GM19468 (cell line): ENCODE data around the gene DNAI2.

Experiments
- ATAC-seq: cut with Tn5 transposase; IDR thresholded peaks from one replicate; pipeline ENCODE4 v1.9.1; 2021; ENCODE audit warnings: mild to moderate bottlenecking, moderate library complexity, moderate number of reproducible peaks; ENCODE audit not compliant: unreplicated experiment; ENCODE audit errors: extremely low read depth

The DNAI2 gene

DNA sequence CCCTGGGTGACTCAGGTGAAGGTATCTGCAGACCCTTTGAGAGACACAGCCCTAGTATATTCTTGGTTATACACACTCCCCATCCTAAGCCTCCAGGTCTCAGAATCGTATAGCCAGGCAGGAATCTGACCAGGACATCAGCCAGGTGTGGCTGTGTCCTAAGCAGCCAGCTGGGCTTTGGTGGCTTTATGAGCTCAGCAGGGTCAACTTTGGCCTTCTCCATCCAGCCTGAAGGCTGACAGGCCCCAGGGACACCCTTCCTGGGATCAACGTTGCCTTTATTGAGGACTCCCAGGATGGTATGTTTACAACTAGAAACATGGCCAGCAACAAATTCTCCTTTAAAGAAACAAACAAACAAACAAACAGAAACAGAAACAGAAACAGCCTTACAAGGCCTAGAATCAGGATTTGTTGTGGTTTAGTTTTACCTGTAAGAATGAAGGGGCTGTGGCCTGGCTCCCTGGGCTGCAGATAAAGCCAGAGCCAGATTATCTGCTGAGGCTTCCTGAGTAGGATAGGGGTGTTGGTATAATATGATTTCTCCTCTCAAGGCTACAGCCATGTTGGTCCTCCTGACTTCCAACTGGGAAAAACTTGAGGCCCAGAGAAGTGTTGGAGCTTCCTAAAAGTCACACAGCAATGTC, 60.5 kb downstream of the DNAI2 start:
- no peak for ATAC-seq

DNA sequence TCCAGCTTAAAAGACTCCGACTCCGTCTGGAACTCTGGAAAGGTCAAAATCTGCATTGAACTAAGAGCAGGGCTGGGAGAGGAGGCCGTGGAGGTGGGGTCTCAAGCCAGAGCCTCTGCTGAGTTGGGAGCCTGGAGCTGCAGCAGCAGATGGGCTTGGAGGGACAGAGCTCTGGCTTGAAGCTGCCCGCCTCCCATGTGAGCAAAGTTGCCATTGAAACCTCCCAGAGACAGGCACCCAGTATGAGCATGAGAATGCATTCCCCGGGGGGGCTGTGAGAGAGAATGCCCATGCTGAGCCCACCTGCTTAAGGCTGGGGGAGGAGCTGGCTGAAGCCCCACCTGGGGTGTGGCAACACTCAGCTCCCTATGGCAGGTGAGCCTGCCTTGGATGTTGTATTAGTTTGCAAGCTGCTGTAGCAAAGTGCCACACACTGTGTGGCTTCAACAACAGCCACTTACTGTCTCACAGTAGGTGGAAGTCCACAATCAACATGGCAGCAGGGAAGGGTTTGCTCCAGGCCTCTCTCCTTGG, 61.6 kb downstream of the DNAI2 start:
- no peak for ATAC-seq

DNA sequence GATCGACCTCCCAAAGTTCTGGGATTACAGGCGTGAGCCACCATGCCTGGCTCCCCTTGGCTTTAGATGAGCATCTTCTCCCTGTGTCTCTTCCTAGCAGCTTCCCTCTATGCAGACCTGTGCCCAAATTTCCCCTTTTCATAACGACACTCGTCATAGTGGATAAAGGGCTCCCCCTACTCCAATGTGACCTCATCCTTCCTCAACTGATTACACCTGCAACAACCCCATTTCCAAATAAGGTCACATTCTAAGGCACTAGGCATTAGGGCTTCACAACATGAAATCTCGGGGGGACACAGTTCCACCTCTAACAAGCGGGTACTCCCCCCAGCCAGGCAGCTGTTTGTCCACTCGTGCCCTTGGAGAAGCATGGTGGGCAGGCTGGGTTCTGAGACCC, 62.3 kb downstream of the DNAI2 start:
- no peak for ATAC-seq

DNA sequence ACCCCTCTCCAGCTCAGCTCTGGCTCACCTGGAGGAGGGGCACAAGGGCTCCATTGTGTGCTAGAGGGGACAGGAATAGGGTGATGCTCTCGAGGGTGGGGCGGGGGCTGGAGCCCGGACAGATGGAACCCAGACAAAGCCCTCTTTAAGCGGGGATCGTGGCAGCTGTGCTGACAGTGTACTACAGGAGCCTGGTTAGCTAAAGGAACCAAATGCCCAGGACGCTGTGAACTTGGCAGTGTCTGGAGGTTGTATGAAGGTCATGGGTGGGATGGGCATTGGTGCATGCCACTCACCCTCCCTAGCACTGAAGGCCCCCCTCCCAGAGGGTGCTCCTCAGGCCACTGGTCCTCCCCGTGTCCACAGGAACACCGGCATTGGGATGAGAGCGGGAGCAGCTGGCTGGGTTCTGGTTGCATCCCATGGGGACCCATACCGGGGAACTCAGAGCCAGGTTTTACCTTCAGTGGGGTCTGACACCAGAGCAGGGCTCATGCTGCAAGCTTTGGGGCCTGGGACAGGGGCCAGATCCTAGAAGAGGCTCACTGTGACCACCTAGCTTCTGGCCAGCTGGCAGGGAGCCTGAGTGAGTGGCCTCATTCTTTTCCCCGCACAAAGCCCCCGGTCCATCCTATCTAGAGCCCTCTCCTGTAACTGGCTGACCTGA, 63.9 kb downstream of the DNAI2 start:
- no peak for ATAC-seq

DNA sequence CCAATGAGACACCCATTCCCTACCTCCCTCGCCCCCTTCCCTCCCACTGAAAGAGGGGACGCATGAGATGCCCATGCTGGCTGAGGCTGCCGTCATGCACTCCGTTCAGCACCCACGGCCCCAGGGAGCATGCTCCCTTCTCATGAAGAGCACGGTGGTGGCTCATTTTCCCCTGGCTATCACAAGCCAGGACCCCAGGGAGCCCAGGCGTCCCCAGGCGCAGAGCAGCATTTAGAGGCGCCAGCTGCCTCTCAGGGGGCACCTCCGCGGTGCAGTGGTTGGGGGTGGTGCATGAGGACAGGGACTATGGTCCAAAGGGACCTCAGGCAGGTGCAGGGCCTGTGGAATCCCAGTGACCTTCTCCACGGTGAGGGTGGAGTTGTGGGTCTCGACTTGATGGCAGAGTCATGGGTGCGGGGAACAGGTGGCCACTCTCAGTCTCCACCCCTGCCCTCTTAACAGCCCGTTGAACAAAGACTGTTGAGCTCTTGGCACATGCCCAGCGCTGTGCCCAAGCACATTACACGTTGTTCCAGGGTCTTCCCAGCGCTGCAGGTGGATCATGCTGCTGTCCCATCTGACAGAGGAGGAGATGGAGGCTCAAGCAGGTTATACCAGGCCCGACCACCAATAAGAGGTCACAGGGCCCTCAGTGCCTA, 65.6 kb downstream of the DNAI2 start:
- ATAC-seq: no peak

DNA sequence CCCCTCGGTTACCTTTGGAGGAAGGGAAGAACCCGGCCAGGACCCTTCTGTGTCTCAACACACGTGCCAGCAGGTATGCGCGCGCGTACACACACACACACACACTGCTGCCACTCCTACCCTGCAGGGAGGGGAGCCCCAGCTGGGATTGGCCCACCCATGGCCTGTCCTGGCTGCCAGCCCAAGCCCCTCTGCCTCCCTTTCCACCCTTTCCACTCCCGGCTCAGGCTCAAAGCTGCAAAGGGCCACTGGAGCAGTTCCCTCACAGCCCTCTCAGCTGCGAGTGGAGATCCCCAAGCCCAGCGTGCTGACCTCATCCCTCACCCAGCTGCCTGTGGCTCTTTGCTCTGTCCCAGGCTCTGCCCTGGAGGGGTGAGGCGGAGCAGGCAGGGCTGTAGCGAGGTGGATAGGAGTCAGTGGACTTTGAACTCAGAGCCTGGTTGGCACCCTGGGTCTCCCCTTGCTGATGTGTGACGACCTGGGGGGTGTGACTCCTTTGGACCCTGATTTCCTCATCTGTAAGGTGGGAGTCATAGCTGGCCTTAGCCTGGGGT, 66.5 kb downstream of the DNAI2 start:
- no peak for ATAC-seq

DNA sequence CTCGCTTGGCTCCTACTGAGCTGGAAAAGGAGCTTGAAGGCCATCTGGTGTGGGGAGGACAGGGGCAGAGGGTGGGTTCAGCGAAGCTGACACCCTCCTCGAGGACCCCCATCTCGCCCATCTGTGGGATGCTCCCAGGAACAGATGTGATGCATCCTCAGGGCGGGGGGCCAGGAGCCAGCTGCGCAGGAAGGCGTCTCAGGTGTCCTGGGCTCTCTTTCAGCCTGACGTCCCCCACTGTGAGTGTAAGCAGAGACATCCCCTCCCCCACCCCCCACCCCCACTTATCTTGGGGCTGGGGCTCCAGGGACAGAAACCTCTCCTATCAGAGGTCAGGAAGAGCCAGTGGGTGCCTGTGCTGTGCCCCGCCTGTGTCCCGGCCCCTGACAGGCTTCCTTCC, 68.2 kb downstream of the DNAI2 start:
- ATAC-seq: no peak

DNA sequence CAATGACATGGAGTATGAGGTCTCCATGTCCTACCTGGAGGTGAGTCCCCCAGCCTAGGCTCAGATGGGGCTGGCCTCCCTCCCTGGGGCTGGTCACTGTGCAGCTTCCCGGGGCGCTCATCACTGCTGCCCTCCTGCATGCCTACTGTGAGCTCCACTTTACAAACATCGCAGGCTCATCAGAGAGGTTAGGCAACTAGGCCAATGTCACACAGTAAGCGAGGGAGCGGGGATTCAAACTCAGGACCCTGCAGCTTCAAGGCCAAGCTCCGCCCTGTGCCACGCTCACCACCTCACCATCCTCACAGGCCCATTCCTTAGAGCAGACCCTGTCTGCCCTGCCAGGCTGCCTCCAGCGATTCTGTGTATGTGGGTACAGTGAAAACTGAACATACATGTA, 69.1 kb downstream of the DNAI2 start:
- no peak for ATAC-seq

DNA sequence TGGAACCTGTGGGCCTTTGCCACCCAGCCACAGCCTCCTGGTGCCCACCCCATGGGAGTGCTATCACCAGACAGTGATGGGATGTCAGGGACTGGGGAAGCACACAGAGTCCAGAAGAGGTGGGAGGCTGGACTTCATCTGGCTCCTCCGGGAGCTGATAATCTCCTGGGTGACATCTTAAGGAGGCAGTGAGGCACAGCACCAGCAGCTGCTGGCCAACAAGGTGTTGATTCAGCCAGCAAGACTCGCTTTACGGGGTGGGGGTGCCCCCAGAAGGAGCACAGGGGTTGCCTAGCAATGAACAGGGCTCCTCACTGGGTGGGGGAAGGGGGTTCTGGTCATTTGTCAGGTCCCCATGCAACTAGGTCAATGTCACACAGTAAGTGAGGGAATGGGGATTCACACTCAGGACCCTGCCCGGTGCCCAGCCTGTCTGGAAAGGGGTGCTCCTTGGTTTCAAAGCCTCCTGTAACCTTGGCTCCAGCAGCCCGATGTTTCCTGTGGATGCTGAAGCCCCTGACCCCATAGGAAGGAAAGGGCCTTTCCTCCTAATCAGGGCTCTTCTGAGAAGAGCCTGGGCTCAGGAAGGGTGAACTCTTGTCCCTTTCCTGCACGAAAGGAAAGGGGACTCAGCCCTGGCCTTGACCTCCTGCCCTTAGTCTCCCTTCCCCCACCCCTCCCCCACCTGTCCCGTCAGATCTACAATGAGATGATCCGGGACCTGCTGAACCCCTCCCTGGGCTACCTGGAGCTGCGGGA, 69.7 kb downstream of the DNAI2 start:
- no peak for ATAC-seq

DNA sequence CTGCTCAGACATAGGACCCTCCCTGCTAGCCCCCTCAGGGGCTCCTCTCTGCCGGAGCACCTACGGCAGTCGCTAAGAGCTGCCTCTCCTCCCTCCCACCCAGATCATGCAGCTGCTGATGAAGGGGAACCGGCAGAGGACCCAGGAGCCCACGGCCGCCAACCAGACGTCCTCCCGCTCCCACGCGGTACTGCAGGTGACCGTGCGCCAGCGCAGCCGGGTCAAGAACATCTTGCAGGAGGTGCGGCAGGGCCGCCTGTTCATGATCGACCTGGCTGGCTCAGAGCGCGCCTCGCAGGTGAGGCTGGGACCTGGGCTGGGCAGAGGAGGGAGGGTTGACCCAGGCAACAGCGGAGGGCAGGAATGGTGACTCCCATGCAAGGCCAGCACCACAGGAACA, 70.6 kb downstream of the DNAI2 start:
- ATAC-seq: no peak

DNA sequence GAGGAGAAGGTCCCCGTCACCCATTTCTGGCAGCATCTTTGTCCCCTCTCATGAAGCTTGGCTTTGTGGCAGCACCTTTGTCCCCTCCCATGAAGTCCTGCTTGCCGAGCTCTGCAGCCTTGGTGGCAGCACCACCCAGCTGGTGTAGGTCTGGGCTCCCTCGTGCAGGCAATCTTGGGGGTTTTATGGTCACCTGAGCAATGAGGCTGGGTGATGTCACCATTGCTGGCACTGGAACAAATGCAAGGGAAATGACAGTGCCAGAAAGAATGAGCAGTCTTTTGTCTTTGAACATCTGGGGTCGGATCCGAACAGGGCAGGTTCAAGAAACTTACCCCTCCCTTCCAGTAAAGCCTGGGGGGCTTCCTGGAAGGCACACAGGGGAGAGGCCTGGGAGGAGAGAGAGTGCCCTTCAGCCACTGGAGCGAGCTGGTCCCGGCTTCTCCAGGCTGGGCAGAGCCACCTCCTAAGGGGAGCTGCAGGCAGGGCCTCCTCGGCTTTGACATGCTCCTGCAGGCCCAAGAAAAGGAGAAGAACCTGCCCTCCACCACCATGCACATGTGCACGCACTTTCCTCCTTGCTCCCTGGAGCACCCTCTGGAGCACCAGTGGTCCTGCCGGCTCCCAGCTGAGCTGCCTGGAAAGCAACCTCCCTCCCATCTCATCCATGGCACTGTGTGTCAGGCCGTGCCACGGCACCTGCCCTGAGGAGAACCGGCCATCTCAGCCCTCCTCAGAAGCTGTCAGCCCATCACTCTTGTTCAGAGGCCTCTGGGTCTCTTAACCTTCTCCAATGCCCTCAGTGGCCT, 71.6 kb downstream of the DNAI2 start:
- ATAC-seq: no peak

DNA sequence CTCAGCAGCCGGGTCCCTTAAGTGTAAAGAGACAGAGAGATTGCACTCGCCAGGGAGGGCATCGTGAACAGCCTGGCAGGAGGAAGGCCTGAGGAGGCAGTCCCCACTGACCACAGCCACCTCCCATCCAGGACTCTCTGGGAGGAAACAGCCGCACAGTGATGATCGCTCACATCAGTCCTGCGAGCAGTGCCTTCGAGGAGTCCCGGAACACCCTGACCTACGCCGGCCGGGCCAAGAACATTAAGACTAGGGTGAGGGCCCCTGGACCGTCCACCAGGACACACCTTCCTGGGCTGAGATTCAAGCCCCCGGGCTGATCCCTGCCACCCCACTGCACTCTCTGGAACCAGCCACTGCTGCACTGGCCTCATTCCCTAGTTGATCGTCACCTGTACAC, 73.6 kb downstream of the DNAI2 start:
- no peak for ATAC-seq

DNA sequence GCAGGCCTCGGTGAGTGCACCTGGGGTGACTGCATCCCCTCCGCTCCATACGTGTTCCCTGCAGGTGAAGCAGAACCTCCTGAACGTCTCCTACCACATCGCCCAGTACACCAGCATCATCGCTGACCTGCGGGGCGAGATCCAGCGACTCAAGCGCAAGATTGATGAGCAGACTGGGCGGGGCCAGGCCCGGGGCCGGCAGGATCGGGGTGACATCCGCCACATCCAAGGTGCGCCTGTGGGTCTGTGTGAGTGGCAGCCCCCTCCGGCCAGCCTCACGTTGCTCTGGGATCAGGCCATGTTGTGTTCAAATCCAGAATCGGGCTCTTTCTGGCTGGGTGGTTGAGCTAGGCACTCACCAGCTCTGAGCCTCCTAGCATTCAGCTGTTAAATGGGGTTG, 75.1 kb downstream of the DNAI2 start:
- no peak for ATAC-seq

DNA sequence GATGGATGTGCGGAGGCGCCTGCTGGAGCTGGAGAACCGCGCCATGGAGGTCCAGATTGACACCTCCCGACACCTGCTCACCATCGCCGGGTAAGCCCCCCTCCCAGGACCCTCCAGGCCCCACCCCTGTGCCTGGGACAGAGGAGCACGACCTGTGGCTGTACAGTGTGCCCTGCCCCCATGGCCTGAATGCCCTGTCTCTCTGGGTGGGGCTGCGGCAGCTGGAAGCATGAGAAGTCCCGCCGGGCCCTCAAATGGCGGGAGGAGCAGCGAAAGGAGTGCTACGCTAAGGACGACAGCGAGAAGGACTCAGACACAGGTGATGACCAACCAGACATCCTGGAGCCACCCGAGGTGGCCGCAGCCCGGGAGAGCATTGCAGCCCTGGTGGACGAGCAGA, 76.5 kb downstream of the DNAI2 start:
- ATAC-seq: no peak

DNA sequence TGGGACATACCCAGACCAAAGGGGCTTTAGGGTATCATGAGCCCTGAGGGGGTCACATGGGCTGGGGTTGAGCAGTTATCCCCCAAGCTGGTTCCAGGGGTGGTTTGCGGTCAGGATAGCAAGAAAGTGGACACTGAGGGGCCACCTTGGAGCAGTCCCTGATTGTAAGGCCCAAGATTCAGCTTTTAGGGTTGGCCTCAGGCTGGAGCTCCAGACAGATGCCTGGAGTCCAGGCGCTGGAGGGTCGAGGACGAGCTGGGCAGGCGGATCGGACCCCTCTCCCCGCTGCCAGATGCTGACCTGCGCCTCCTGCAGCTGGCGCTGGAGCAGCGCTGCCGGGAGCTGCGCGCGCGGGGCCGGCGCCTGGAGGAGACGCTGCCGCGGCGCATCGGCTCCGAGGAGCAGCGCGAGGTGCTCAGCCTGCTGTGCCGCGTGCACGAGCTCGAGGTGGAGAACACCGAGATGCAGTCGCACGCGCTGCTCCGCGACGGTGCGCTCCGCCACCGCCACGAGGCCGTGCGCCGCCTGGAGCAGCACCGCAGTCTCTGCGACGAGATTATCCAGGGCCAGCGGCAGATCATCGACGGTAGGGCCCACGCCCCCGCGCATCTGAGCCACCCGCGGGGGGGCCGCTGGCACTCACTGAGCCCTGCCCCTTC, 77.6 kb downstream of the DNAI2 start:
- no peak for ATAC-seq

DNA sequence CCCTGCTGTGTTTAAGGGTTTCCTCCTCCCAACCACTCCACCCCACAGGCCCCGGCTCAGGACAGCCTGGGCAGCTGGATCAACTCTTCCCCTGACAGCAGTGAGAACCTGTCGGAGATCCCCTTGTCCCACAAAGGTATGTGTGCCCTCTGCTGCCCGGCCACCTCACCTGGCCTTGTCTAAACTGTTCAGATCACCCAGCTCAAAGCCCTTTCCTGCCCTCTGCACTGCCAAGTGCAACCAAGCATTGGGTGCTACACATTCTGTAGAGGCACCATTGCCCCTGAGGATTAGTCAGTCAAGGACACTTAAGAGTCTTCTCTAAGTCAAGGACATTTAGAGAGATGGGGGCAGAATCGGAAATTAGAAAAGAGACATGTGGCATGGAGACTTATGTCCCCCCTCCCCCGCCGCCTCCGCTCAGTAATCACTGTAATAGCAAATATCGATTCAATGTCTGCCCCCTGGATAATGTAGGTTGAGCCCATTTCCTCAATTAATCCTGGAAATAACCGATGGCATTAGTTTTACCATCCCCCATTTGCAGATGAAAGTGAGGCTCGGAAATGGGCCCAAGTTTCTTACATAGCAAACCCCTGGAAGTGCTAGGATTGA, 79.5 kb downstream of the DNAI2 start:
- ATAC-seq: no peak

DNA sequence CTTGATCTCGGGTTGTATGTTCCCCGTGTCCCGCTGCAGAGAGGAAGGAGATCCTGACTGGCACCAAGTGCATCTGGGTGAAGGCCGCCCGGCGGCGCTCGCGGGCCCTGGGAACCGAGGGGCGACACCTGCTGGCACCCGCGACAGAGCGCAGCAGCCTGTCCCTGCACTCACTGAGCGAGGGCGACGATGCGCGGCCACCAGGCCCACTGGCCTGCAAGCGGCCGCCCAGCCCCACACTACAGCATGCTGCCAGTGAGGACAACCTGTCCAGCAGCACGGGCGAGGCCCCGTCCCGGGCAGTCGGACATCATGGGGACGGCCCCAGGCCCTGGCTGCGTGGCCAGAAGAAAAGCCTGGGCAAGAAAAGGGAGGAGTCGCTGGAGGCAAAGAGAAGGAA, 80.1 kb downstream of the DNAI2 start:
- ATAC-seq: no peak

DNA sequence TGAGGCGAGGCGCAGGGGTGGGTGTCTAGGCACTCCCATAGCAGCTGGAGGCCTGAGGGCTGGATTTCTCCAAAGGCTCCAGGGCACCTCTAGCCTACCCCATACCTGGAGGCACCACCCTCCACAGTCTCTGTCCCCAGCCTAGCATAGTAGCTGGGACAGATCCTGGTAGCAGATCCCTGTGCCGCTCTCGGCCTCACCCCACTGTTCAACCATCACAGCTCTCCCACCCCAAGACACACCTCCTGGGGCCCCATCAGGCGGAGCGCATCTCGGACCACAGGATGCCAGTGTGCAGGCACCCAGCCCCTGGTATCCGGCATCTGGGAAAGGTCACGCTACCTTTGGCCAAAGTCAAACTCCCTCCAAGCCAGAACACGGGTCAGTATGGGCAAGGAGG, 80.5 kb downstream of the DNAI2 start:
- ATAC-seq: no peak

DNA sequence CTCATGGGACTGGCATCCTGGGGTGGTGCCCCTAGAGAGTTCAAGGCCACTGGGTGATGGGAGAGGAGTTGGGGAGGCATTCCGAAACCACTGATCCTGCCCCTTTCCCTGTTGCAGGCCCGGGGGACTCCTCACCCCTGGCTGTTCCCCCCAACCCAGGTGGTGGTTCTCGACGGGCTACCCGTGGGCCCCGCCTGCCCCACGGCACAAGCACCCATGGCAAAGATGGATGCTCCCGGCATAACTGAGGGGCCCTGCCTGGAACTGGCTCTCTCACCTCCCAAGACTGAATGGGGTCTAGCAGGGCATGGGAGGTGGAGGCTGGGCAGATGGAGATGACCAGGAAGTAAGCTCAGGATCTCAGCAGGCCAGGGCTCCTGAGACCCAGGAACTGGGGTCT, 81.0 kb downstream of the DNAI2 start:
- no peak for ATAC-seq
